Measurements from ENCODE around the gene ATP9B. TPM values are rescaled to one million over a fixed set of nuclear protein-coding genes. Genes with fewer than 3 reads are reported as not detected.

Gene ATP9B
- total and polyA plus RNA-seq, 3 donors from 2014 or later = 32.4 to 113 (median 78.2) TPM

- no peaks in the 10 kb centered on the region for H3K36me3 ChIP-seq (ENCODE audit: low read depth, missing control alignments)
- DNase-seq = peak; percentile 78
- WGBS, 2 donors = 1% methylated on average over 39 of the region's 71 CpGs; no CpG with 5 or more reads in 1 of the 2 donors
- intact Hi-C loops (cut with DNase I; ENCODE audit: low total_unique reads) = no loop called here
- peak overlapping the region; percentile 73 to 81 for H3K4me3 ChIP-seq
- no peak for TF ChIP-seq CTCF (IDR thresholded peaks at IDR 0.05)
- no peak for TF ChIP-seq POLR2A (IDR thresholded peaks at IDR 0.05)
- no peaks in the 10 kb centered on the region for H3K9me3 ChIP-seq
- peaks cover 20% of the 10 kb centered on the region for H3K4me1 ChIP-seq
- no peaks in the 10 kb centered on the region for H3K27me3 ChIP-seq
- peak overlapping the region; percentile 71 to 87 for H3K27ac ChIP-seq
These were observed 330.9 kb downstream of the ATP9B start for GRCh38 chr18:79400091-79400590.

GRCh38 chr18:79400591-79401381, 331.6 kb downstream of the ATP9B start:
- intact Hi-C loops (cut with DNase I; ENCODE audit: low total_unique reads) = no loop called here
- no peaks in the 10 kb centered on the region for H3K36me3 ChIP-seq (ENCODE audit: low read depth, missing control alignments)
- peaks cover 20% of the 10 kb centered on the region for H3K4me1 ChIP-seq
- TF ChIP-seq CTCF (IDR thresholded peaks at IDR 0.05) (no peak), POLR2A (IDR thresholded peaks at IDR 0.05) (no peak)
- H3K27me3 ChIP-seq = no peaks in the 10 kb centered on the region
- H3K4me3 ChIP-seq = peak overlapping the region; percentile 73 to 81
- H3K9me3 ChIP-seq = no peaks in the 10 kb centered on the region
- DNase-seq = no peak
- 45 to 47% methylated on average over 19 to 28 of the region's 58 CpGs for WGBS, 2 donors
- H3K27ac ChIP-seq = peak overlapping the region; percentile 71 to 87

- 86 to 91% methylated on average over 7 to 31 of the region's 32 CpGs for WGBS, 2 donors
- H3K27ac ChIP-seq = peak overlapping the region in 1 of 2 donors; percentile 69
- intact Hi-C loops (cut with DNase I; ENCODE audit: low total_unique reads) = no loop called here
- H3K4me3 ChIP-seq = no peak overlapping the region
- no peak for DNase-seq
- H3K4me1 ChIP-seq = peaks cover 18% of the 10 kb centered on the region
- TF ChIP-seq CTCF (IDR thresholded peaks at IDR 0.05) (no peak), POLR2A (IDR thresholded peaks at IDR 0.05) (no peak)
- H3K9me3 ChIP-seq = no peaks in the 10 kb centered on the region
- no peaks in the 10 kb centered on the region for H3K27me3 ChIP-seq
- no peaks in the 10 kb centered on the region for H3K36me3 ChIP-seq (ENCODE audit: low read depth, missing control alignments)
These were observed 332.5 kb downstream of the ATP9B start for GRCh38 chr18:79401494-79402208.

- no peaks in the 10 kb centered on the region for H3K27me3 ChIP-seq
- H3K36me3 ChIP-seq (ENCODE audit: low read depth, missing control alignments) = no peaks in the 10 kb centered on the region
- no peak for DNase-seq
- no peaks in the 10 kb centered on the region for H3K9me3 ChIP-seq
- intact Hi-C loops (cut with DNase I; ENCODE audit: low total_unique reads) = no loop called here
- no peak overlapping the region for H3K4me3 ChIP-seq
- TF ChIP-seq POLR2A (IDR thresholded peaks at IDR 0.05) (no peak), CTCF (IDR thresholded peaks at IDR 0.05) (no peak)
- no peak overlapping the region for H3K27ac ChIP-seq
- peaks cover 14% of the 10 kb centered on the region for H3K4me1 ChIP-seq
- 91 to 95% methylated on average over 14 to 16 of the region's 16 CpGs for WGBS, 2 donors
These were observed 333.0 kb downstream of the ATP9B start for GRCh38 chr18:79402209-79402576.
